SK-N-SH treated with all-trans-retinoic acid at 6 μM for 48 hours (cell line): Measurements from ENCODE around the gene KRTAP4-8.

Source experiments
- PPARA ChIP-seq: fragments of 250-450 bp; sonication (Bioruptor Pico); IDR thresholded peaks from 2 replicates; pipeline ENCODE4 v1.5.0; 2020; ENCODE audit warnings: mild to moderate bottlenecking, borderline replicate concordance
- ZFP3 ChIP-seq: fragments of 250-450 bp; sonication (Bioruptor Pico); IDR thresholded peaks from 2 replicates; pipeline ENCODE4 v1.5.0; 2020; ENCODE audit warnings: mild to moderate bottlenecking, moderate library complexity
- TF ChIP-seq, protein P1 (sequence below): fragments of 250-450 bp; sonication (Bioruptor Pico); IDR thresholded peaks from 2 replicates; pipeline ENCODE4 v1.8.0; 2021; ENCODE audit warnings: low read depth, mild to moderate bottlenecking, moderate library complexity, borderline replicate concordance
- TF ChIP-seq, protein P2 (sequence below): fragments of 250-450 bp; sonication (Bioruptor Pico); IDR thresholded peaks from 2 replicates; pipeline ENCODE4 v1.8.0; 2020; ENCODE audit warnings: mild to moderate bottlenecking, moderate library complexity, borderline replicate concordance

DNA sequence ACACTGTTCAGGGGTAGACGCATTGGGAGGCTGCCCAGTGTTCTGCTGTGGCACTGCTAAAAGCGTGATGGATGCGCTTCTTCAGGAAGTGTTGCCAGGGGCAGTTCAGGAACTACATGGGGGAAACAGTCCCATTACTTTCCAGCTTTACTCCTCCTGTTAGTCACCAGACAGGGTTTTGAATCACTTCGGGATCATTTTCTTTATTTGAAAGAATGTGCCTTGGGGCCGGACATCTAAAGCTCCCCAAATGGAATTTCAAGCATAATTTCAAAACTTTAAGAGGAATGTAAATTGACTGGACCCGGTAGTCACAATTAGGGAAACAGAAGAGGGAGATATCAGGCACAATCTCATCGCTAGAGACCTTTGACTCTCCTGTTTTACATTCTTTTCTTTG is 49.5 kb downstream of the KRTAP4-8 start:
- TF ChIP-seq ZFP3 (no peak), PPARA (CRISPR knock-in tag) (no peak)
- TF ChIP-seq, protein P1, sequence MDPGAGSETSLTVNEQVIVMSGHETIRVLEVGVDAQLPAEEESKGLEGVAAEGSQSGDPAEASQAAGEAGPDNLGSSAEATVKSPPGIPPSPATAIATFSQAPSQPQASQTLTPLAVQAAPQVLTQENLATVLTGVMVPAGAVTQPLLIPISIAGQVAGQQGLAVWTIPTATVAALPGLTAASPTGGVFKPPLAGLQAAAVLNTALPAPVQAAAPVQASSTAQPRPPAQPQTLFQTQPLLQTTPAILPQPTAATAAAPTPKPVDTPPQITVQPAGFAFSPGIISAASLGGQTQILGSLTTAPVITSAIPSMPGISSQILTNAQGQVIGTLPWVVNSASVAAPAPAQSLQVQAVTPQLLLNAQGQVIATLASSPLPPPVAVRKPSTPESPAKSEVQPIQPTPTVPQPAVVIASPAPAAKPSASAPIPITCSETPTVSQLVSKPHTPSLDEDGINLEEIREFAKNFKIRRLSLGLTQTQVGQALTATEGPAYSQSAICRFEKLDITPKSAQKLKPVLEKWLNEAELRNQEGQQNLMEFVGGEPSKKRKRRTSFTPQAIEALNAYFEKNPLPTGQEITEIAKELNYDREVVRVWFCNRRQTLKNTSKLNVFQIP (CRISPR knock-in tag), result no peak
- TF ChIP-seq, protein P2, sequence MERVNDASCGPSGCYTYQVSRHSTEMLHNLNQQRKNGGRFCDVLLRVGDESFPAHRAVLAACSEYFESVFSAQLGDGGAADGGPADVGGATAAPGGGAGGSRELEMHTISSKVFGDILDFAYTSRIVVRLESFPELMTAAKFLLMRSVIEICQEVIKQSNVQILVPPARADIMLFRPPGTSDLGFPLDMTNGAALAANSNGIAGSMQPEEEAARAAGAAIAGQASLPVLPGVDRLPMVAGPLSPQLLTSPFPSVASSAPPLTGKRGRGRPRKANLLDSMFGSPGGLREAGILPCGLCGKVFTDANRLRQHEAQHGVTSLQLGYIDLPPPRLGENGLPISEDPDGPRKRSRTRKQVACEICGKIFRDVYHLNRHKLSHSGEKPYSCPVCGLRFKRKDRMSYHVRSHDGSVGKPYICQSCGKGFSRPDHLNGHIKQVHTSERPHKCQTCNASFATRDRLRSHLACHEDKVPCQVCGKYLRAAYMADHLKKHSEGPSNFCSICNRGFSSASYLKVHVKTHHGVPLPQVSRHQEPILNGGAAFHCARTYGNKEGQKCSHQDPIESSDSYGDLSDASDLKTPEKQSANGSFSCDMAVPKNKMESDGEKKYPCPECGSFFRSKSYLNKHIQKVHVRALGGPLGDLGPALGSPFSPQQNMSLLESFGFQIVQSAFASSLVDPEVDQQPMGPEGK (CRISPR knock-in tag), result no peak
